Activated naive CD8-positive, alpha-beta T cell treated with anti-CD3 and anti-CD28 coated beads, Interleukin-2, amount 10 ng/mL, durations not matched to agents 7 days and 5 days (primary cell): ENCODE results near the gene CHCHD3. TPM values are rescaled to one million over a fixed set of nuclear protein-coding genes. Genes with fewer than 3 reads are reported as not detected.

Source experiments
- ATAC-seq: fragments of 150-1000 bp; cut with Tn5 transposase; one replicate; pipeline ENCODE4 v1.10.0; 2021; ENCODE audit warnings: low read depth, moderate library complexity
- POLR2A ChIA-PET: fragments of 350-600 bp; sonication (Branson Sonifier 250); formaldehyde crosslinking; loops from one replicate; lab custom pipeline; 2021; ENCODE audit warnings: antibody characterized with exemption; lab: Charles Lee
- DNase-seq: peaks from one replicate; pipeline ENCODE4 v3.0.0; 2021
- H3K27ac Mint-ChIP-seq: one replicate; pipeline ENCODE4 v1.8.0; 2022; ENCODE audit warnings: mild to moderate bottlenecking, mixed read lengths
- H3K27me3 Mint-ChIP-seq: one replicate; pipeline ENCODE4 v1.8.0; 2022; ENCODE audit warnings: mild to moderate bottlenecking, moderate library complexity, mixed read lengths
- H3K36me3 Mint-ChIP-seq: one replicate; pipeline ENCODE4 v1.8.0; 2021; ENCODE audit warnings: mild to moderate bottlenecking, mixed read lengths
- H3K4me1 Mint-ChIP-seq: one replicate; pipeline ENCODE4 v1.8.0; 2021; ENCODE audit warnings: mixed read lengths
- H3K4me3 Mint-ChIP-seq: one replicate; pipeline ENCODE4 v1.8.0; 2022; ENCODE audit warnings: mild to moderate bottlenecking, moderate library complexity, mixed read lengths
- H3K9me3 Mint-ChIP-seq: one replicate; pipeline ENCODE4 v1.8.0; 2021; ENCODE audit warnings: mixed read lengths
- total RNA-seq, 2 experiments: library from RNA; stranded (reverse); gene quantifications; one replicate each; pipeline ENCODE4 v1.2.3, GENCODE V29; 2021

The CHCHD3 gene
- total RNA-seq, 2 experiments from 2014 or later, result 40.4 to 44.5 TPM

GRCh38 chr7:133108023-133108422, 26.1 kb upstream of the CHCHD3 start:
- ATAC-seq (no peak), DNase-seq (no peak)
- no peak overlapping the region for H3K4me3 Mint-ChIP-seq
- H3K27ac Mint-ChIP-seq, result no peak overlapping the region
- H3K4me1 Mint-ChIP-seq, result no peaks in the 10 kb centered on the region
- H3K36me3 Mint-ChIP-seq, result no peaks in the 10 kb centered on the region
- H3K27me3 Mint-ChIP-seq, result no peaks in the 10 kb centered on the region
- POLR2A ChIA-PET, result no interaction called here
- H3K9me3 Mint-ChIP-seq, result peaks cover 2% of the 10 kb centered on the region

DNA sequence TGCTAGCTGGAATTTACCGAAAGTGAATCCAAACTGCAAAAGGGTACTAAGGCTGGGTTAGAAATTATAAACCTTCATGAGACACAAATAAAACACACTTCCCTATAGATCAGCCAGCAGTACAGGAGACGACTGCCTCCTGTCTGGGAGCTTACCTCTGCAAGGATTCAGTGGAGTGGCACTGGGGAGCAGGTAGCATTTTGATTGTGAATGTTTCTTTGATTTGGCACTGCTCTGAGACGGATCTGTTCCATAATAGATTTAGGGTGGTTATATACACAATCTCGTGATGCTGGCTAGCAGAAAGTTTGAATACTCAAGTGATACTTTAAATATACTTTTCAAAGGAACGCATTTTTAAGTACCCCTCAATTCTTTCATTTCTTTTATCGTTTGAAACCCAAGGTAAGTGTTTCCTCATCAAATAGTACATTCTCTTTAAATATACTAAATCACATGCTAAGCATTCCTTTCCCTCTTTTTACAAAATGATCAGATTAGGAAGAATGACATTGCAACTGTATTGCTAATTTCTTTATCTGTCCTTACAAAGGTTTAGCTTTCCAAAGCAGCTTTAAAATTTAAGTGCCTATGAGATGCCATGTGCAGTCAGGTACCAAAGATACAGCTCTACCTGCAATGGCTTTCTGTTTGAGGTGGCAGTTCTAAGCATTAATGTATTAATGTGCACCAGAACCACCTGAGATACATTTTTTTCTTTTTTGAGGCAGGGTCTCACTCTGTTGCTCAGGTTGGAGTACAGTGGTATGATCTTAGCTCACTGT, 20.6 kb upstream of the CHCHD3 start:
- H3K36me3 Mint-ChIP-seq, result no peaks in the 10 kb centered on the region
- POLR2A ChIA-PET, result no interaction called here

DNA sequence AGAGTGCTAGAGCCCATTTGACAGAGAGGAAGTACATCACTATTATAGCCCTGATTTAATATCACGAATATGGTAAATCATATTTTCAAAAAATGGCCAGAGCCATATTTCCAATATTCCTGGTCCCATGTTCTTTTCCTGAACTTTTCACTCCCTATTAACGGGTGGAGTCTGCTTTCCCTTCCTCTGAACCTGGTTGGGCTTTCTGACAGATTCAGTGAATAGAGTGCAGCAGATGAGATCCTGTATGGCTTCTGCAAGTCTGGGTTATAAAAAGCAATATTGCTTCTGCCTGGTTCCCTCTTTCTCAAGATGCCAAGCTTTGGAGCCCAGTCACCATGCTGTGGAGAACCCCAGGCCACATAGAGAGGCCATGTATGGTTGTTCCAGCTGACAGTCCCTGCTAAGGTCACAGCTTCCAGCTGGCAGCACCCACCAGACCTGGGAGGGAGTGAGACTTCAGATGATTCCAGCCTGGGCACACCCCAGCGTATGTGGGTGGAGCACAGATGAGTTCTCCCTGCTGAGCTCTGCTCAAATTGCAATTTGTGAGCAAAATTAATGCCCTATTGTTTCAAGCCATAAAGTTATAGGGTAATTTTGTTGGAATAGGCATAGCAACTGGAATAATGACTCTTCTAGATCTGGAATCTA, 17.9 kb upstream of the CHCHD3 start:
- POLR2A ChIA-PET, result no interaction called here
- Mint-ChIP-seq H3K9me3 (no peaks in the 10 kb centered on the region), H3K27me3 (peaks cover 7% of the 10 kb centered on the region), H3K4me1 (no peaks in the 10 kb centered on the region), H3K36me3 (no peaks in the 10 kb centered on the region), H3K27ac (no peak overlapping the region), H3K4me3 (no peak overlapping the region)
- ATAC-seq (no peak), DNase-seq (no peak)

More for the DNA sequence above, 20.6 kb upstream of the CHCHD3 start:
- Mint-ChIP-seq H3K9me3 (no peaks in the 10 kb centered on the region), H3K4me1 (no peaks in the 10 kb centered on the region), H3K27me3 (peaks cover 7% of the 10 kb centered on the region), H3K4me3 (no peak overlapping the region), H3K27ac (no peak overlapping the region)
- ATAC-seq (no peak), DNase-seq (no peak)

GRCh38 chr7:133095119-133095671, 13.3 kb upstream of the CHCHD3 start:
- Mint-ChIP-seq H3K27me3 (peaks cover 1% of the 10 kb centered on the region), H3K36me3 (no peaks in the 10 kb centered on the region), H3K9me3 (no peaks in the 10 kb centered on the region), H3K27ac (no peak overlapping the region), H3K4me1 (no peaks in the 10 kb centered on the region), H3K4me3 (no peak overlapping the region)
- no peak for ATAC-seq
- POLR2A ChIA-PET, result no interaction called here
- DNase-seq, result no peak

GRCh38 chr7:133091943-133092464, 10.1 kb upstream of the CHCHD3 start:
- no peaks in the 10 kb centered on the region for H3K9me3 Mint-ChIP-seq
- no peak overlapping the region for H3K4me3 Mint-ChIP-seq
- no peaks in the 10 kb centered on the region for H3K27me3 Mint-ChIP-seq
- no peaks in the 10 kb centered on the region for H3K36me3 Mint-ChIP-seq
- DNase-seq (no peak), ATAC-seq (no peak)
- H3K4me1 Mint-ChIP-seq, result no peaks in the 10 kb centered on the region
- no peak overlapping the region for H3K27ac Mint-ChIP-seq
- POLR2A ChIA-PET, result interaction anchor here (1.0 kb wide), 1 partner anchor 10 kb away, joined by 5 read pairs; the partner anchor contains the start of gene CHCHD3

DNA sequence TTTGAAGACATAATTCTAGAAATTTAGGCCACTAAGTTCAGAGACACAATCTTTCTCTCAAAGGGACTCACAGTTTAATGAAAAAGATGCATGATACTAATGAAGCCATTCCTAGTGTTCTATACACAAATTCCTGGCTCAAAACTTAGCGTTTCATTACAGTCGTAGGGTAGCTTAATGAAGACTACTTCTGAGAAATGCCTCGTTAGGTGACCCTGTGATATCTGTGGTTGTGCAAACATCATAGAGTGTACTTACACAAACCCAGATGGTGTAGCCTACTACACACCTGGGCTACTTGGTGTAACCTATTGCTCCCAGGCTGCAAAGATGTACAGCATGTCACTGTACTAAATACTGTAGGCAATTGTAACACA, 488 bp upstream of the CHCHD3 start:
- peaks cover 9% of the 10 kb centered on the region for H3K4me1 Mint-ChIP-seq
- POLR2A ChIA-PET, result interaction anchor here (0.7 to 1.0 kb wide), 3 partner anchors 10 to 1235 kb away, joined by 4 to 8 read pairs (median 5); partner anchors contain the start of gene SLC35B4
- H3K27ac Mint-ChIP-seq, result peak overlapping the region; percentile 84
- H3K36me3 Mint-ChIP-seq, result peaks cover 5% of the 10 kb centered on the region
- ATAC-seq (peak; percentile 1), DNase-seq (no peak)
- H3K9me3 Mint-ChIP-seq, result no peaks in the 10 kb centered on the region
- H3K4me3 Mint-ChIP-seq, result peak overlapping the region; percentile 90
- H3K27me3 Mint-ChIP-seq, result no peaks in the 10 kb centered on the region

DNA sequence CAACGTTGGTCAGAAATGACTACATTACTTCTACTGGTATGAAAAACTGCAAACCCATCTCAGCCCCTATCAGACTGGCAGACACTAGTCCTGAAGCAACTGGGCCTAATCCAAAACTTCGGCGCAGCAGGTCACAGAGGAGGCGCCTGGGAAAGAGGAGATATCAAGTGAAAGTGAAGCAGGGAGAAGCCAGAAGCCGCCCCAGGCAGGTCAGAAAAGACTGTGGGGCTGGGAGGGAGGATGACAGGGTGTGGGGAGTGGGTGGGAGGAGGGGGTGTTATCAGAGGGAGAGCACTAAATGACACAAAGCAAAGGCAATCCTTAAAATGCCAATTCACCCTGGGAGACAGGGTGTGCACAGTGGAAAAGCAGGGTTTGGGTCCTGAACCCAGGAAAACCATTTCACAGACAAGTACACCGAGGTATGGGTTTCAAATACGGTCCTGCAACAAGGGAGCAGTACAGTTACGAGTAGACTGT, 731 bp downstream of the CHCHD3 start:
- POLR2A ChIA-PET, result interaction anchor here (1.0 kb wide), 1 partner anchor 11 kb away, joined by 5 read pairs; no protein-coding TSS in a partner anchor
- DNase-seq (no peak), ATAC-seq (no peak)
- peak overlapping the region; percentile 90 for H3K4me3 Mint-ChIP-seq
- H3K9me3 Mint-ChIP-seq, result no peaks in the 10 kb centered on the region
- no peaks in the 10 kb centered on the region for H3K27me3 Mint-ChIP-seq
- H3K36me3 Mint-ChIP-seq, result peaks cover 5% of the 10 kb centered on the region
- H3K4me1 Mint-ChIP-seq, result peaks cover 11% of the 10 kb centered on the region
- peak overlapping the region; percentile 84 for H3K27ac Mint-ChIP-seq

- ATAC-seq (no peak), DNase-seq (no peak)
- no peaks in the 10 kb centered on the region for H3K9me3 Mint-ChIP-seq
- POLR2A ChIA-PET, result no interaction called here
- peaks cover 14% of the 10 kb centered on the region for H3K4me1 Mint-ChIP-seq
- H3K4me3 Mint-ChIP-seq, result no peak overlapping the region
- H3K27ac Mint-ChIP-seq, result no peak overlapping the region
- no peaks in the 10 kb centered on the region for H3K27me3 Mint-ChIP-seq
- peaks cover 12% of the 10 kb centered on the region for H3K36me3 Mint-ChIP-seq
Measured at GRCh38 chr7:133079296-133079695, 2.6 kb downstream of the CHCHD3 start.

- Mint-ChIP-seq H3K4me3 (no peak overlapping the region), H3K9me3 (no peaks in the 10 kb centered on the region), H3K27me3 (no peaks in the 10 kb centered on the region), H3K36me3 (peaks cover 21% of the 10 kb centered on the region), H3K4me1 (peaks cover 14% of the 10 kb centered on the region), H3K27ac (no peak overlapping the region)
- POLR2A ChIA-PET, result interaction anchor here (0.6 kb wide), 1 partner anchor 1702 kb away, joined by 4 read pairs; no protein-coding TSS in a partner anchor
- no peak for DNase-seq
- no peak for ATAC-seq
Measured at GRCh38 chr7:133077394-133077793, 4.5 kb downstream of the CHCHD3 start.

DNA sequence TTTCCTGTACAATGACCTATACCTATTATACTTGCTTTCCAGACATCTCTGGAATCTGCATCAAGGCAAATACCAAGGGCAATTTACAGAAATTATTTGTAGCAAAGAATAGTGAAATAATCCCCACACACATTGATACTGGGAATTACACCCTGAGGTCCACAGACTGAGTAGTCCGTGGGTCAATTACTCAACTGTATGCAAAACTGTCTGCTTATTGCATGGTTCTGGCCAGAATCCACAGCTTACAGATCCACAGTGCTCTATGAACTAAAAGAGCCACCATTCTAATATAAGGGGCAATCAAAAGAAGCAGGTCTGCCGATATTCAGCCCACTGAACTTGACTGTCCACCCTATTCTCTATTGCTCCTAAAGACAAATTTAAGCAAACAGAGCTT, 5.7 kb downstream of the CHCHD3 start:
- POLR2A ChIA-PET, result no interaction called here
- H3K27ac Mint-ChIP-seq, result no peak overlapping the region
- H3K4me1 Mint-ChIP-seq, result peaks cover 12% of the 10 kb centered on the region

GRCh38 chr7:133071506-133071905, 10.4 kb downstream of the CHCHD3 start:
- Mint-ChIP-seq H3K36me3 (peaks cover 34% of the 10 kb centered on the region), H3K27me3 (no peaks in the 10 kb centered on the region), H3K27ac (no peak overlapping the region), H3K9me3 (no peaks in the 10 kb centered on the region), H3K4me3 (no peak overlapping the region), H3K4me1 (peaks cover 4% of the 10 kb centered on the region)
- POLR2A ChIA-PET, result no interaction called here
- ATAC-seq (no peak), DNase-seq (no peak)

More for the DNA sequence above, 5.7 kb downstream of the CHCHD3 start:
- Mint-ChIP-seq H3K4me3 (no peak overlapping the region), H3K9me3 (no peaks in the 10 kb centered on the region), H3K36me3 (peaks cover 21% of the 10 kb centered on the region), H3K27me3 (no peaks in the 10 kb centered on the region)
- ATAC-seq (no peak), DNase-seq (no peak)

GRCh38 chr7:133070562-133070961, 11.3 kb downstream of the CHCHD3 start:
- Mint-ChIP-seq H3K4me1 (peaks cover 4% of the 10 kb centered on the region), H3K27ac (no peak overlapping the region), H3K36me3 (peaks cover 35% of the 10 kb centered on the region), H3K27me3 (no peaks in the 10 kb centered on the region), H3K4me3 (no peak overlapping the region), H3K9me3 (no peaks in the 10 kb centered on the region)
- DNase-seq (no peak), ATAC-seq (no peak)
- POLR2A ChIA-PET, result no interaction called here

GRCh38 chr7:133065301-133065700, 16.6 kb downstream of the CHCHD3 start:
- H3K27ac Mint-ChIP-seq, result no peak overlapping the region
- peaks cover 32% of the 10 kb centered on the region for H3K36me3 Mint-ChIP-seq
- peaks cover 4% of the 10 kb centered on the region for H3K4me1 Mint-ChIP-seq
- no peaks in the 10 kb centered on the region for H3K27me3 Mint-ChIP-seq
- H3K4me3 Mint-ChIP-seq, result no peak overlapping the region
- no peak for DNase-seq
- POLR2A ChIA-PET, result interaction anchor here (0.6 kb wide), 1 partner anchor 31 kb away, joined by 7 read pairs; no protein-coding TSS in a partner anchor
- ATAC-seq, result no peak
- H3K9me3 Mint-ChIP-seq, result peaks cover 2% of the 10 kb centered on the region
